Muscle layer of colon (tissue), 2 donors: ENCODE measurements around the gene SH2D6.

Experiments used
- H3K27ac ChIP-seq: one replicate; pipeline ENCODE4 v1.7.0; 2013; ENCODE audit warnings: low read depth, mild to moderate bottlenecking, low read length, moderate library complexity
- H3K27me3 ChIP-seq, 2 donors: one replicate each; pipeline ENCODE4 v1.7.0; 2013; ENCODE audit warnings: low read length in 2 of 2, mild to moderate bottlenecking in 2 of 2; ENCODE audit not compliant: insufficient read depth in 2 of 2, control insufficient read depth in 1 of 2
- H3K36me3 ChIP-seq: one replicate; pipeline ENCODE4 v1.7.0; 2013; ENCODE audit warnings: mild to moderate bottlenecking, low read length; ENCODE audit not compliant: insufficient read depth
- H3K4me1 ChIP-seq: one replicate; pipeline ENCODE4 v1.7.0; 2013; ENCODE audit warnings: mild to moderate bottlenecking, low read length; ENCODE audit not compliant: insufficient read depth
- H3K4me3 ChIP-seq, 2 donors: one replicate each; pipeline ENCODE4 v1.7.0; 2013; ENCODE audit warnings: low read length in 2 of 2, low read depth in 1 of 2, mild to moderate bottlenecking in 1 of 2, moderate library complexity in 1 of 2
- H3K9ac ChIP-seq: one replicate; pipeline ENCODE4 v1.7.0; 2013; ENCODE audit warnings: low read length
- H3K9me3 ChIP-seq: one replicate; pipeline ENCODE4 v1.7.0; 2013; ENCODE audit warnings: mild to moderate bottlenecking, low read length
- donor health status: abdominal sarcoma.
- donor health status: Adenocarcinoma of cecum.

Gene SH2D6

DNA sequence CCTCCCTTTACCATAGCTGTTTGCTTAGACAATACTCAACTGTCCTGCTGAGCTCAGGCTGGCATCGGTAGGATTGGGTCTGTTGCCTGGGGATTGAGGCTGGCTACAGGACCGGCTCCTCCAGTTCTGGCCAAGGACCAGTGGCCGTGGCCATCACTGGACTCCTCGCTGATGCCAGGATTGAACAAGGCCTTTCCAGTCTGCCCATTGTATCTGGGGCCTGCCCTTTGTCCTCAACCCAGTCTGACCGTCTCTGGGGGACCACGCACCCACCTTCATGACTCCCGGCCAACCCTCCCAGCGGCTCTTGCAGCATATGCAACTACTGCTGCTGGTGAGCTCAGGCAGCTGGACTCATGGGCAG, 28.7 kb downstream of the SH2D6 start:
- H3K27me3 ChIP-seq, result no peaks in the 10 kb centered on the region
- no peak overlapping the region for H3K9ac ChIP-seq
- H3K27ac ChIP-seq, result no peak overlapping the region

DNA sequence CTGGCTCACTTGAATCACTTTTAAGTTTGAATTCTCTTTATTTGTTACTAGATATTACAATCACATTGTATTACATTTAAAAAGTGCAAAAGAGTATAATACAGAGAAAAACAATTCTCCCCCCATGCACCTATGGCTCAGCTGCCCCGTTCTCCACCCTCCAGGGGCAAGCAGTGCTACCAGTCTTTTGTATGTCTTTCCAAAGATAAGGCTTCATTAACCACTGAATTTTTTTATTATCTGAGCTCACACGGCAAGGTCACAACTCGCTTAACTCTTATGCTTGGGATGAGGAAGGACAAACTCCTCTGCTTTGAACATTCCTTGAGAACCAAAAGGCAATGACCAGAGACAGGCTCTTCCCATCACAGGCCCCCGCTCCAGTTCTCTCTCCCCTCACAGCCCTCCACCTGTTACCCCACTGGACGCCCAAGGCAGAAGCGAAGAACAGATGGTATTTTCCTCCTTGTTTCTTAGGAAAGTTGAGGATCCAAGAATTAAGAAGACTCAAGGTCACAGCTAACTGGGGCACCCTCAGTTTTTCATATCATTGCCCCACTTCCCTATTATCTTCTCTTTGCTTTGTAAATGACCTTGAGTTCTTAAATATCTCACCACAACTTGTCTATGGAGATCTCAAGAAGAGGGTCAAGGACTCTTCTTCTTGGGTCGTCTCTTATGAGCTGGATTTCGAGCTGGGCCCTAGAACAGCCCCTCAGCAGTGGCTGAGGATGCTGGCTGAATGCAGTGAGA, 30.1 kb downstream of the SH2D6 start:
- Histone ChIP-seq H3K9me3 (no peaks in the 10 kb centered on the region), H3K4me1 (peaks cover 16% of the 10 kb centered on the region), H3K27ac (no peak overlapping the region), H3K27me3 (no peaks in the 10 kb centered on the region), H3K9ac (no peak overlapping the region), H3K36me3 (no peaks in the 10 kb centered on the region), H3K4me3 (no peak overlapping the region)

More for the DNA sequence above, 28.7 kb downstream of the SH2D6 start:
- H3K9me3 ChIP-seq, result no peaks in the 10 kb centered on the region
- H3K4me3 ChIP-seq, result no peak overlapping the region
- H3K36me3 ChIP-seq, result no peaks in the 10 kb centered on the region
- H3K4me1 ChIP-seq, result peaks cover 16% of the 10 kb centered on the region

DNA sequence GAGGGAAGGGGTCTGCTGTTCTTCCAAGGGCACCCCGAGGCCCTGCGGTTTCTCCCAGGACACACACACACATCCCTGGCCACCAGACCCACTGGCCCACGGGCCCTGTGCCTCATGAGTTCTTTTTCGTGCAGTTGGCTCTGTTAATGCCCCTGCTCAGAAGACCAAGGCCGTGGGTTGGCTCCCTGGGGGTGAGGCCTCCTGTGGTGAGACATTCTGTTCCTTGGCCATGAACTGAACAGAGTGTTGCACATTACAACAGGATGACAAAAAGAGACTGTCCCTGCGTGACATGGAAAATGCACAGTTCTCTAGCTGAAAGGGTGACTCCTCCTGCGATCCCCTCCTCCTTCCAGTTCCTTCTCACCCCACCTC, 30.7 kb downstream of the SH2D6 start:
- Histone ChIP-seq H3K4me3 (no peak overlapping the region), H3K9ac (no peak overlapping the region), H3K27me3 (no peaks in the 10 kb centered on the region), H3K4me1 (peaks cover 16% of the 10 kb centered on the region), H3K36me3 (no peaks in the 10 kb centered on the region), H3K27ac (no peak overlapping the region), H3K9me3 (no peaks in the 10 kb centered on the region)

DNA sequence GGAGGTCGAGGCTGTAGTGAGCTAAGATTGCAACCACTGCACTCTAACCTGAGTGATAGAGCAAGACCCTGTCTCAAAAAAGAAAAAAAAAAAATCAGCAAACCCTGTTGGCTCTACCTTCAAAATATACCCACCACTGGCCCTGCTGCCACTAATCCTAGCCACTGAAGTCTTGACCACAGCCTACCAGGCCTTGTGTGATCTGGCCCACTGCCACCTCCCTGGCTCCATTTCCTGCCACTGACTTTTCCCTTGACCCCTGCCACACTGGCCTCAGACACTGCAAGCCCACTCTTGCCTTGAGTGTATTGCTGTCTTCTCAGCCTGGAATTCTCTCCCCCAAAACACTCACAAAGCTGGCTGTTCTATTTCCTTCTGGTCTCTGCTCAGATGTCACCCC, 33.7 kb downstream of the SH2D6 start:
- H3K4me3 ChIP-seq, result no peak overlapping the region
- no peaks in the 10 kb centered on the region for H3K27me3 ChIP-seq
- H3K9me3 ChIP-seq, result no peaks in the 10 kb centered on the region
- H3K27ac ChIP-seq, result no peak overlapping the region
- H3K9ac ChIP-seq, result no peak overlapping the region
- H3K36me3 ChIP-seq, result no peaks in the 10 kb centered on the region
- H3K4me1 ChIP-seq, result no peaks in the 10 kb centered on the region

DNA sequence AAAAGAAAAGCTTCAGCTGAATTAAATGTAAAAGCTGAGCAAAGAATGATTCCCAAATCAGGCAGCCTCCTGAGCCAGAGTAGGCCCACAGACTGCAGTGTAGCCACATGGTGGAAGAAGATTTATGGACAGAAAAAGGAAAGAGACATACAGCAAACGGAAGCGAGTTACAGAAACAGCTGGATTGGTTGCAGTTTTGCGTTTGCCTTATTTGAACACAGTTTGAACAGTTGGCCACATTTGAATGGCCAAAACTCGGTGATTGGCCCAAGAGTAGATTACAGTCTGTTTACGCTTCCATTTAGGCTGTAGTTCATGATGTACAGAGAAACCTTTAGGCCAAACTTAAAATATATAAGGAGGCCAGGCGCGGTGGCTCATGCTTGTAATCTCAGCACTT, 35.1 kb downstream of the SH2D6 start:
- no peaks in the 10 kb centered on the region for H3K4me1 ChIP-seq
- no peaks in the 10 kb centered on the region for H3K27me3 ChIP-seq
- no peak overlapping the region for H3K9ac ChIP-seq
- H3K27ac ChIP-seq, result no peak overlapping the region
- H3K4me3 ChIP-seq, result no peak overlapping the region
- no peaks in the 10 kb centered on the region for H3K9me3 ChIP-seq
- no peaks in the 10 kb centered on the region for H3K36me3 ChIP-seq

DNA sequence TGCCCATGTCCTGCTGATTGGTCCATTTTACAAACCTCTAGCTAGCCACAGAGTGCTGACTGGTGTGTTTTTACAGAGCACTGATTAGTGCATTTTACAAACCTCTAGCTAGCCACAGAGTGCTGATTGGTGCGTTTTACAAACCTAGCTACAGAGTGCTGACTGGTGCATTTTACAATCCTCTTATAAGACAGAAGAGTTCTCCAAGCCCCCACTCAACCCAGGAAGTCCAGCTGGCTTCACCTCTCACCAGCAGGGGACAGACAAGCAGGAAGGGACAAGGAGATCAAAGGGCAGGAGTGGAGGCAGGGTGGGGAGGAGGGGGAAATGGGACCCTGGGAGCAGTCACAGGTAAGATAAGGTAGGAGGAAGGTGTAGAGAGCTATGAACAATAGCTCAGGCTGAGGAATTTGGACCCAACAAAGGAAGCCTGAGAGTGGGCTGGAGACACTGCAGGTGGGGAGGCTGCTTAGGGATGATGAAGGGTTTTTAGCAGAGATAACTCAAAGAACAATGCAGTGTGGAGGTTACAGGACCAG, 37.1 kb downstream of the SH2D6 start:
- Histone ChIP-seq H3K4me3 (no peak overlapping the region), H3K9ac (no peak overlapping the region), H3K9me3 (no peaks in the 10 kb centered on the region), H3K27me3 (no peaks in the 10 kb centered on the region), H3K27ac (no peak overlapping the region), H3K36me3 (no peaks in the 10 kb centered on the region), H3K4me1 (no peaks in the 10 kb centered on the region)

DNA sequence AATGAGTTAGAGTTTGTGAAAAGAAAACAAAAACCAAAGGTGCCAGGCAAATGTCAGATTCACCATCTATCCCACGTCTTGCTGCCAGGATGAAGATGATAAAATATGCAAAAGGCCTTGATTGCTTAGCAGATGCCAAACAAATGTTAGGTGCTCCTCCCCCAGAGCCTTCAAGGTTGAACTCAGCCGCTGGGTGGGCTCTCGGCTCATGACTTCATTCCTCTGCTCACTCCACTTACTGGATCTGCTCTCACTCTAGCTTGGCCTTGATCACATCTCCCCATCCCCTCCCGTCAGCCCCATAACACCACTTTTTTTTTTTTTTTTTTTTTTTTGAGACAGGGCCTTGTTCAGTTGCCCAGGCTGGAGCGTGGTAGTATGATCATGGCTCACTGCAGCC, 38.5 kb downstream of the SH2D6 start:
- Histone ChIP-seq H3K9ac (no peak overlapping the region), H3K4me3 (no peak overlapping the region), H3K27me3 (no peaks in the 10 kb centered on the region), H3K4me1 (no peaks in the 10 kb centered on the region), H3K36me3 (no peaks in the 10 kb centered on the region), H3K9me3 (no peaks in the 10 kb centered on the region), H3K27ac (no peak overlapping the region)

DNA sequence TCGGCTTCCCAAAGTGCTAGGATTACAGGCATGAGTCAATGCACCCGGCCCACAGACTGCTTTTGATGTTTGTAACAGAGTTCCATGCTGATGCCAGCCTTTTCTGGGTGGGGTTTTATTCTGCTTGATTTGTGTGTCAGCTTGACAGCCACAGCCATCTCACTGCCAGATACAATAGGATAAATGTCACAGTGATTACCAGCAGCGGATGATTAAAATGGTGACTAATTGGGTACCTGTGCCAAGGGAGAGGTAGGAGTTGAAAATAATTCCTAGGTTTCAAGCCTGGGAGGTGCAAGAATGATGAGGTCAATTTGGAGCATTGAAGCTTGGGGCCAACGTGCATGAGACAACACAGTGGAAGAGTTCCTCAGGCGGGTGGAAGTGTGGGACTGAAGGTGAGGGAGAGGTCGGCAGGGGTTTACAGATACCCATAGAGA, 39.4 kb downstream of the SH2D6 start:
- H3K4me3 ChIP-seq, result no peak overlapping the region
- no peaks in the 10 kb centered on the region for H3K27me3 ChIP-seq
- no peak overlapping the region for H3K9ac ChIP-seq

DNA sequence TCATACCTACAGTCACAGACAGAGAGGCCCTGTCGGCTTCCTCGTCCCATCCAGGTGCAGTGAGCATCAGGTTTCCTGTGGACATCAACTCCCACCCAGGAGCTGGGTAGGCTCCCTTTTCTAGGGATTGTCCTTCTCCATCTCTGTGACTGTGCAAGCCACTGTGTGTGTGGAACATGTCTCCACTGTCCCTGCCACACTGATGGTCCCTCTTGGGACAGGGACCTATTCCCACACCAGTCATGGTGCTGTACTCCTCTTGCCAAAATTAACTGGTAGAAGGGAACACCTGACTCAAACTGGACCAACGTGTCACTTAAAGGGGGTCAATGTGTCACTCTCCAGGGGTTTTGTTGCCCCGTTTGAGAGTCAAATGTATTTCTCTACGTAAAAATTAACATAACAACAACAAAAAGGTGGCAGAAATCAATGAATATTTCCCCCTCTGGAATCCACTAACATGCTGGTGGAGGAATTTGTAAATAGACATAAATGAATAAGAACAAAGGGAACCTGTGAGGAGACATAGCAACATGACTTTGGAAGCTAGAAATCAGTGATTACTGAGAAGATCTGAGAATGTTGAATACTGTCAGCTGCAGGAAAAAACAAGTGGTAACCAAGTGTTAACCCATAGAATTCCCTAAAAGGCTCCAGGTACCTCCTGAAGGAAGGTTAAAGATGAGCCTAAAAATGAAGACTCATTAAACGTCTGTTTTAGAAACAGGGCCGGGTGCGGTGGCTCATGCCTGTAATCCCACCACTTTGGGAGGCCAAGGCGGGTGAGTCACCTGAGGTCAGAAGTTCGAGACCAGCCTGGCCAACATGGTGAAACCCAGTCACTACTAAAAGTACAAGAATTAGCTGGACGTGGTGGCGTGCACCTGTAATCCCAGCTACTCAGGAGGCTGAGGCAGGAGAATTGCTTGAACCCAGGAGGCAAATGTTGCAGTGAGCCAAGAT, 40.4 kb downstream of the SH2D6 start:
- H3K27ac ChIP-seq, result no peak overlapping the region
- no peak overlapping the region for H3K4me3 ChIP-seq
- no peak overlapping the region for H3K9ac ChIP-seq
- no peaks in the 10 kb centered on the region for H3K27me3 ChIP-seq
- H3K4me1 ChIP-seq, result no peaks in the 10 kb centered on the region
- H3K9me3 ChIP-seq, result no peaks in the 10 kb centered on the region
- no peaks in the 10 kb centered on the region for H3K36me3 ChIP-seq

More for the DNA sequence above, 39.4 kb downstream of the SH2D6 start:
- no peaks in the 10 kb centered on the region for H3K9me3 ChIP-seq
- H3K4me1 ChIP-seq, result no peaks in the 10 kb centered on the region
- no peaks in the 10 kb centered on the region for H3K36me3 ChIP-seq
- no peak overlapping the region for H3K27ac ChIP-seq

DNA sequence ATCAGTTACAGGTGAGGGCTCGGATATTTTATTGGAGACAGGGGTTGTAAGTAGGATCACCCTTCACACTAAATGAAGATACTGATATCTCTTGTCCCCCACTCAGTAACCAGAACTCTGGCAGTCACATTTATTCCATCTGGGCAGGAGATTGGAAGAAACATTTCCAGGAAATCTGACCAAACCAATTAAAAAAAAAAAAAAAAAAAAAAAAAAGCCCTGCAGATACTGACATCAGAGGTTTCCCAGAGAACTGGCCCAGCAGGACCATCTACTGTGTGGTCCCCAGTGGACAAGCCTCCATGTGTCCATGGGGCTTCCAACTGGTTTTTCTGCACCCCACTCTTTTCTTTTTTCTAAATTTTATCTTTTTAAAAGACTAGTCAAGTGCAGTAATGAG, 41.3 kb downstream of the SH2D6 start:
- no peaks in the 10 kb centered on the region for H3K4me1 ChIP-seq
- H3K9ac ChIP-seq, result no peak overlapping the region
- H3K36me3 ChIP-seq, result no peaks in the 10 kb centered on the region
- H3K27ac ChIP-seq, result no peak overlapping the region
- H3K9me3 ChIP-seq, result no peaks in the 10 kb centered on the region
- H3K27me3 ChIP-seq, result no peaks in the 10 kb centered on the region
- H3K4me3 ChIP-seq, result no peak overlapping the region

DNA sequence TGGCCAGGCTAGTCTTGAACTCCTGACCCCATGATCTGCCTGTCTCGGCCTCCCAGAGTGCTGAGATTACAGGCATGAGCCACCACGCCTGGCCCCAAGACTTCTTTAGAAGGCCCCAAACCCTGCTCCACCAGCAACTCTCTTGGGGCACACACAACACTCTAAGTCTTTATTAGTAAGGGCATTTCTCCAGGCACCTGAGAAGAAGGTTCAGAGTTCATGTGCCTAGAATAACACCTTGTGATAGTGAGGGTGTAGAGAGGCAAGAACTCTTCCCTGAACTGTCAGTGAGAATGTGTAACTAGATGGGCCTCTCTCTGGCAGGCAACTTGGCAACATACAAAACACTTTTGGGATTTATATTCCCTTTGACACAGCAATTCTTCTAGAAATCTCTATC, 43.8 kb downstream of the SH2D6 start:
- H3K4me1 ChIP-seq, result no peaks in the 10 kb centered on the region
- H3K27ac ChIP-seq, result no peak overlapping the region
- no peak overlapping the region for H3K9ac ChIP-seq
- H3K4me3 ChIP-seq, result no peak overlapping the region
- no peaks in the 10 kb centered on the region for H3K9me3 ChIP-seq
- no peaks in the 10 kb centered on the region for H3K36me3 ChIP-seq
- no peaks in the 10 kb centered on the region for H3K27me3 ChIP-seq
